Karpas-422 (cell line): Measurements from ENCODE around the gene CARMIL1. TPM values are rescaled to one million over a fixed set of nuclear protein-coding genes. Genes with fewer than 3 reads are reported as not detected.

Experiments
- DNase-seq: peaks from one replicate; pipeline ENCODE4 v3.0.0-alpha.2; 2015
- H2AFZ ChIP-seq: fragments of 200-600 bp; sonication (generic); 2 replicates; pipeline ENCODE4 v1.6.1; 2014; ENCODE audit warnings: antibody characterized with exemption, low read length, mixed read lengths
- H3K27ac ChIP-seq: fragments of 200-600 bp; sonication (generic); 2 replicates; pipeline ENCODE4 v1.5.1; 2014; ENCODE audit warnings: mild to moderate bottlenecking, low read length, moderate library complexity
- H3K27me3 ChIP-seq: fragments of 200-600 bp; sonication (generic); 2 replicates; pipeline ENCODE4 v1.6.1; 2014; ENCODE audit warnings: low read length, mixed read lengths
- H3K36me3 ChIP-seq: fragments of 200-600 bp; sonication (generic); 2 replicates; pipeline ENCODE4 v1.6.1; 2014; ENCODE audit warnings: low read length, mixed read lengths; ENCODE audit not compliant: insufficient read depth
- H3K4me1 ChIP-seq: fragments of 200-600 bp; sonication (generic); 2 replicates; pipeline ENCODE4 v1.6.1; 2014; ENCODE audit warnings: mild to moderate bottlenecking, low read length, mixed read lengths
- H3K4me2 ChIP-seq: fragments of 200-600 bp; sonication (generic); 2 replicates; pipeline ENCODE4 v1.6.1; 2014; ENCODE audit warnings: low read length, low read depth, mild to moderate bottlenecking; ENCODE audit not compliant: poor library complexity, severe bottlenecking
- H3K4me3 ChIP-seq: fragments of 200-600 bp; sonication (generic); 2 replicates; pipeline ENCODE4 v1.5.1; 2014; ENCODE audit warnings: mild to moderate bottlenecking, antibody characterized with exemption, low read length, mixed read lengths
- H3K79me2 ChIP-seq: fragments of 200-600 bp; sonication (generic); 2 replicates; pipeline ENCODE4 v1.6.1; 2014; ENCODE audit warnings: mild to moderate bottlenecking, low read length, mixed read lengths
- H3K9ac ChIP-seq: fragments of 200-600 bp; sonication (generic); 2 replicates; pipeline ENCODE4 v1.6.0; 2014; ENCODE audit warnings: low read length
- H3K9me2 ChIP-seq: fragments of 200-600 bp; sonication (generic), shearing (Covaris generic); replicated peaks from 2 replicates; pipeline ENCODE4 v1.6.0; 2014; ENCODE audit warnings: mild to moderate bottlenecking, low read length, moderate library complexity; ENCODE audit not compliant: insufficient read depth
- H3K9me3 ChIP-seq: fragments of 300-700, 200-600 bp; sonication (generic); 2 replicates; pipeline ENCODE4 v1.6.1; 2014; ENCODE audit warnings: low read length, mixed read lengths
- H4K20me1 ChIP-seq: fragments of 200-600 bp; sonication (generic); 2 replicates; pipeline ENCODE4 v1.6.1; 2014; ENCODE audit warnings: mild to moderate bottlenecking, antibody characterized with exemption, low read length, low read depth; ENCODE audit not compliant: insufficient read depth
- total RNA-seq: library from RNA; depleted of rRNA; stranded (reverse); fragments of >200 nt; shearing (Covaris generic); gene quantifications from 2 replicates; pipeline ENCODE4 v1.2.3, GENCODE V29; 2014; ENCODE audit warnings: low replicate concordance

The CARMIL1 gene
- total RNA-seq, 1 experiment from 2014 or later = 0.04 TPM

GRCh38 chr6:25478973-25479372 lies 199.8 kb downstream of the CARMIL1 start:
- Histone ChIP-seq H3K9me3 (no peaks in the 10 kb centered on the region), H3K79me2 (no peaks in the 10 kb centered on the region), H3K27me3 (no peaks in the 10 kb centered on the region), H3K4me1 (no peaks in the 10 kb centered on the region), H3K4me3 (no peak overlapping the region), H3K36me3 (no peaks in the 10 kb centered on the region), H3K27ac (no peak overlapping the region), H3K9me2 (no peaks in the 10 kb centered on the region), H2AFZ (no peak overlapping the region), H3K4me2 (no peak overlapping the region), H3K9ac (no peak overlapping the region), H4K20me1 (no peaks in the 10 kb centered on the region)
- DNase-seq = no peak

- no peaks in the 10 kb centered on the region for H3K4me1 ChIP-seq
- H3K9ac ChIP-seq = no peak overlapping the region
- H3K4me3 ChIP-seq = no peak overlapping the region
- no peaks in the 10 kb centered on the region for H3K9me3 ChIP-seq
- no peak for DNase-seq
- no peak overlapping the region for H3K27ac ChIP-seq
- H2AFZ ChIP-seq = no peak overlapping the region
- H3K4me2 ChIP-seq = no peak overlapping the region
- no peaks in the 10 kb centered on the region for H3K27me3 ChIP-seq
- no peaks in the 10 kb centered on the region for H3K36me3 ChIP-seq
- H3K9me2 ChIP-seq = no peaks in the 10 kb centered on the region
- H3K79me2 ChIP-seq = no peaks in the 10 kb centered on the region
- H4K20me1 ChIP-seq = no peaks in the 10 kb centered on the region
Measured at GRCh38 chr6:25481267-25481666, 202.1 kb downstream of the CARMIL1 start.

- Histone ChIP-seq H3K4me3 (no peak overlapping the region), H3K4me1 (no peaks in the 10 kb centered on the region), H3K9me3 (no peaks in the 10 kb centered on the region), H3K36me3 (no peaks in the 10 kb centered on the region), H3K27me3 (no peaks in the 10 kb centered on the region), H3K79me2 (no peaks in the 10 kb centered on the region), H3K27ac (no peak overlapping the region), H4K20me1 (no peaks in the 10 kb centered on the region), H2AFZ (no peak overlapping the region), H3K9me2 (no peaks in the 10 kb centered on the region), H3K4me2 (no peak overlapping the region), H3K9ac (no peak overlapping the region)
- DNase-seq = no peak
Measured at GRCh38 chr6:25482996-25483395, 203.8 kb downstream of the CARMIL1 start.

- Histone ChIP-seq H3K4me1 (no peaks in the 10 kb centered on the region), H3K79me2 (no peaks in the 10 kb centered on the region), H3K36me3 (no peaks in the 10 kb centered on the region), H3K4me3 (no peak overlapping the region), H3K9me3 (no peaks in the 10 kb centered on the region), H2AFZ (no peak overlapping the region), H3K9me2 (no peaks in the 10 kb centered on the region), H3K4me2 (no peak overlapping the region), H3K27me3 (no peaks in the 10 kb centered on the region), H3K27ac (no peak overlapping the region), H4K20me1 (no peaks in the 10 kb centered on the region), H3K9ac (no peak overlapping the region)
- DNase-seq = no peak
Measured at GRCh38 chr6:25483943-25484342, 204.8 kb downstream of the CARMIL1 start.

- no peak for DNase-seq
- Histone ChIP-seq H3K27ac (no peak overlapping the region), H3K27me3 (no peaks in the 10 kb centered on the region), H3K9me2 (no peaks in the 10 kb centered on the region), H3K4me1 (no peaks in the 10 kb centered on the region), H2AFZ (no peak overlapping the region), H4K20me1 (no peaks in the 10 kb centered on the region), H3K4me3 (no peak overlapping the region), H3K9ac (no peak overlapping the region), H3K9me3 (no peaks in the 10 kb centered on the region), H3K36me3 (no peaks in the 10 kb centered on the region), H3K79me2 (no peaks in the 10 kb centered on the region), H3K4me2 (no peak overlapping the region)
Measured at GRCh38 chr6:25484900-25485299, 205.7 kb downstream of the CARMIL1 start.

GRCh38 chr6:25485821-25486534 lies 206.8 kb downstream of the CARMIL1 start:
- Histone ChIP-seq H3K9me2 (no peaks in the 10 kb centered on the region), H2AFZ (no peak overlapping the region), H3K27ac (no peak overlapping the region), H3K79me2 (no peaks in the 10 kb centered on the region), H3K4me3 (no peak overlapping the region), H3K9ac (no peak overlapping the region), H3K9me3 (no peaks in the 10 kb centered on the region), H3K4me2 (no peak overlapping the region), H3K36me3 (no peaks in the 10 kb centered on the region), H3K27me3 (no peaks in the 10 kb centered on the region), H3K4me1 (peaks cover 2% of the 10 kb centered on the region; the same call in 1 of the 2 replicates), H4K20me1 (no peaks in the 10 kb centered on the region)
- no peak for DNase-seq

- DNase-seq = no peak
- no peaks in the 10 kb centered on the region for H3K36me3 ChIP-seq
Measured at GRCh38 chr6:25486550-25486949, 207.4 kb downstream of the CARMIL1 start.

GRCh38 chr6:25487012-25487411 lies 207.8 kb downstream of the CARMIL1 start:
- H2AFZ ChIP-seq = no peak overlapping the region
- no peaks in the 10 kb centered on the region for H4K20me1 ChIP-seq
- no peak overlapping the region for H3K4me3 ChIP-seq

More at GRCh38 chr6:25486550-25486949, 207.4 kb downstream of the CARMIL1 start:
- H3K9ac ChIP-seq = no peak overlapping the region
- H3K9me3 ChIP-seq = no peaks in the 10 kb centered on the region
- H3K27me3 ChIP-seq = no peaks in the 10 kb centered on the region
- H3K79me2 ChIP-seq = no peaks in the 10 kb centered on the region
- H3K4me2 ChIP-seq = no peak overlapping the region
- no peak overlapping the region for H3K27ac ChIP-seq
- H3K4me3 ChIP-seq = no peak overlapping the region
- H3K9me2 ChIP-seq = no peaks in the 10 kb centered on the region
- peaks cover 2% of the 10 kb centered on the region; the same call in 1 of the 2 replicates for H3K4me1 ChIP-seq
- no peak overlapping the region for H2AFZ ChIP-seq
- no peaks in the 10 kb centered on the region for H4K20me1 ChIP-seq

More at GRCh38 chr6:25487012-25487411, 207.8 kb downstream of the CARMIL1 start:
- H3K27ac ChIP-seq = no peak overlapping the region
- H3K9me3 ChIP-seq = no peaks in the 10 kb centered on the region
- no peaks in the 10 kb centered on the region for H3K9me2 ChIP-seq
- H3K79me2 ChIP-seq = no peaks in the 10 kb centered on the region
- peaks cover 2% of the 10 kb centered on the region; the same call in 1 of the 2 replicates for H3K4me1 ChIP-seq
- no peak overlapping the region for H3K4me2 ChIP-seq
- DNase-seq = no peak
- H3K36me3 ChIP-seq = no peaks in the 10 kb centered on the region
- H3K27me3 ChIP-seq = no peaks in the 10 kb centered on the region
- no peak overlapping the region for H3K9ac ChIP-seq
